GM20000 (cell line): ENCODE results near the gene PTPRN2.

ENCODE experiments used
- DNase-seq: peaks from one replicate; pipeline ENCODE4 v3.0.0; 2012; ENCODE audit warnings: low spot score
- TF ChIP-seq, protein P1 (sequence below): IDR thresholded peaks from 2 replicates; pipeline ENCODE4 v1.5.1; 2012; ENCODE audit warnings: mild to moderate bottlenecking, control low read depth; ENCODE audit errors: extremely low read depth, missing control alignments

Gene PTPRN2

DNA sequence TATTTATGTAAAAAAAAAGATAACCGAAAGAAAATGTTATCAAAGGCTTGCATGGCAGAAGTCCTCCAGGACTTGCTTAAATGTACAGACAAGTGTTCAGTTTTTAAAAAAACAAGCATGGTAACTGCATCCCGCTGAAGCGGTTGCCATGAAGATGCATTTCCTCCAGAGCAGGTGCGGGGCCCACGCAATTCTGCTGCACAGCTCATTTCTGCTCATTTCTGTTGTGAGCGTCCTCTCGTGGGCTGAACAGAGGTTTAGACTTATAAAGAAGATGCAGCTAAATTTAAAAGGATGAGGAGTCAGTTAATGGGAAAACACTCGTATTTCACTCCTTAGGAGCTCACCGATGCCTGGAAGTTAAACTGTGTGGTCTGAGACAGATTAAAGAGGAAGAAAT, 1003.2 kb downstream of the PTPRN2 start:
- TF ChIP-seq, protein P1, sequence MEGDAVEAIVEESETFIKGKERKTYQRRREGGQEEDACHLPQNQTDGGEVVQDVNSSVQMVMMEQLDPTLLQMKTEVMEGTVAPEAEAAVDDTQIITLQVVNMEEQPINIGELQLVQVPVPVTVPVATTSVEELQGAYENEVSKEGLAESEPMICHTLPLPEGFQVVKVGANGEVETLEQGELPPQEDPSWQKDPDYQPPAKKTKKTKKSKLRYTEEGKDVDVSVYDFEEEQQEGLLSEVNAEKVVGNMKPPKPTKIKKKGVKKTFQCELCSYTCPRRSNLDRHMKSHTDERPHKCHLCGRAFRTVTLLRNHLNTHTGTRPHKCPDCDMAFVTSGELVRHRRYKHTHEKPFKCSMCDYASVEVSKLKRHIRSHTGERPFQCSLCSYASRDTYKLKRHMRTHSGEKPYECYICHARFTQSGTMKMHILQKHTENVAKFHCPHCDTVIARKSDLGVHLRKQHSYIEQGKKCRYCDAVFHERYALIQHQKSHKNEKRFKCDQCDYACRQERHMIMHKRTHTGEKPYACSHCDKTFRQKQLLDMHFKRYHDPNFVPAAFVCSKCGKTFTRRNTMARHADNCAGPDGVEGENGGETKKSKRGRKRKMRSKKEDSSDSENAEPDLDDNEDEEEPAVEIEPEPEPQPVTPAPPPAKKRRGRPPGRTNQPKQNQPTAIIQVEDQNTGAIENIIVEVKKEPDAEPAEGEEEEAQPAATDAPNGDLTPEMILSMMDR, result no peak
- no peak for DNase-seq

DNA sequence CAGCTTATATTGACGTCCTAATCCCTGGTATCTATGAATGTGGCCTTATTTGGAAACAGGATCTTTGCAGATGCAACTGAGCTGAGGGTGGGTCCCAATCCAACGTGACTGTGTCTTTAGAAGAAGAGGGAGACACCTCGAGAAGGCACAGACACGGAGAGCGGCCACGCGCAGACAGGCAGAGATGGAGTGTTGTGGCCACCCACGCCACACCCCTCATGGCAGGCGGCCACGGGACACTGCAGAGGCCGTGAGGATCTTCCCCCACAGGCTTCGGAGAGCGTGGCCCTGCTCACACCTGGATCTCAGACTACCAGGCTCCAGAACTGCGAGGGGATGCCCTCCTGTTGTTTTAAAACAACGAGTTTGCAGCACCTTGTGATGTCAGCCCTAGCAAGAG, 1005.9 kb downstream of the PTPRN2 start:
- DNase-seq, result no peak
- TF ChIP-seq, protein P1, result no peak

DNA sequence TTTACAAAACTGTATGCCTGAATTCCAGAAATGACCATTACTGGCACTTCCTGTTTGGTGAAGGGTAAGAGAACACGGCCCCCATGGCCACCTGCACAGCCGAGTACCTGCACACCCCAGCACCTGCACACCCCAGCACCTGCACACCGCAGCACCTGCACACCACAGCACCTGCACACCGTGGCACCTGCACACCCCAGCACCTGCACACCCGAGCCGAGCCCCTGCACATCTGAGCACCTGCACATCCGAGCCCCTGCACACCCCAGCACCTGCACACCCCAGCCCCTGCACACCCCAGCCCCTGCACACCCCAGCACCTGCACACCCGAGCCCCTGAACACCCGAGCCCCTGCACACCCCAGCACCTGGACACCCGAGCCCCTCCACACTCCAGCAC, 1007.3 kb downstream of the PTPRN2 start:
- TF ChIP-seq, protein P1, result no peak
- DNase-seq, result no peak

DNA sequence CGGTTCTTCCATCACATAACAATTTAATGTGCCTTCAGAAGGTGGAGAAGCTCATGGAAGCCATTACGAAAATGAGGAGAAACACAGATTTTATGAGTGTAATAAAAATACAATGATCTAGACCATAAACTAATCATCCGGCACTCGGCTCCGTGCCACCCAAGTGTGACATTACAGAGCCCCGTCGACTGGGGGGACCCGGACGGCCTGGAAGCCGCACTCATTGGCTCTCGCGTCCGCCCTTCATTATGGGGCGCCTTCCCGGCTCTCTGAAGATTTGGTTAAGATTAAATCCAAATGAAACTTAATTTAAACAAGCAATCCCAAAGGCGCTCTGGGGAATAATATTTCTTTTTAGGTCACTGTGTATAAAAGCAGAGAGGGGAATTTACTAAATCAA, 1008.2 kb downstream of the PTPRN2 start:
- TF ChIP-seq, protein P1, result no peak
- no peak for DNase-seq

DNA sequence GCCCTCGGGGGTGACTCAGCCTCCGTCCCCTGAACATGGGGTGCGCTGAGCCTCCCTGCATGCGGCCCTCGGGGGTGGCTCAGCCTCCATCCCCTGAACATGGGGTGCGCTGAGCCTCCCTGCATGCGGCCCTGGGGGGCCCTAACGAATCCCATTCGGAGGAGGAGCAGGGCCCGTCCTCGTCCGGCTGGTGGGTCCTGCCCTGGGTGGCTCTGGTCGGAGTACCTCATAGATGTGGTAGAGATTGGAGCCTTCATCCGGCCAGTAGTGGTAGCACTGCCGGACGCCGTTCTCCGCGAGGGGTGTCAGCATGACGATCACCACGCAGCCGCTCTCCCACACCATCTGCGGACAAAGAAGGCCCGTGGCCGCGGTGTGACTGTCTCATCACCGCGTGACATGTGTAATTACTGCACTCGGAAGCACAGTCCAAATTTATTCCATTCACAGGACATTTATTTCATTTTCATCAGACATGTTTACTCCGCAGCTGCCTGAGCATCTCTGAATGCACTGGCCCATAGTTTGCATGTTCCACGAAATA, 1009.8 kb downstream of the PTPRN2 start:
- DNase-seq, result no peak
- TF ChIP-seq, protein P1, result no peak

DNA sequence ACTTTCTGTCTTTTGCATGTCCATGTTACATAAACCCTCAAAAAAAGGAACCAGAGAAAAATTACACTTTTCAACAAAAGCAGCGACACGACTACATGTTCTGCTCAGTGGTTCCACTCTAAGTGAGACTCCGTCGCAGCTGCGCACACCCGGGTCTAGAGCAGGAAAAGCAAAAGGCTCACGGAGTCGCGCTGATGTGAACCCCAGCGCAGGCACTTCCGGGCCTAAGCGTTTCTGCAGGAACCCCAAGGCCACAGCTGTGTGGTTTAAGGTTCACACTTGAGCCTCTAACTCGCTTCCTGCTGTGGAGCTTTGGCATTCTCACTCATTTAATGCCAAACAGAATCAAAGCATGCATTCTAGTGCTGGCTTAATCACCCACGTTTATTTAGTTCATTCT, 1010.6 kb downstream of the PTPRN2 start:
- no peak for DNase-seq
- TF ChIP-seq, protein P1, result no peak

DNA sequence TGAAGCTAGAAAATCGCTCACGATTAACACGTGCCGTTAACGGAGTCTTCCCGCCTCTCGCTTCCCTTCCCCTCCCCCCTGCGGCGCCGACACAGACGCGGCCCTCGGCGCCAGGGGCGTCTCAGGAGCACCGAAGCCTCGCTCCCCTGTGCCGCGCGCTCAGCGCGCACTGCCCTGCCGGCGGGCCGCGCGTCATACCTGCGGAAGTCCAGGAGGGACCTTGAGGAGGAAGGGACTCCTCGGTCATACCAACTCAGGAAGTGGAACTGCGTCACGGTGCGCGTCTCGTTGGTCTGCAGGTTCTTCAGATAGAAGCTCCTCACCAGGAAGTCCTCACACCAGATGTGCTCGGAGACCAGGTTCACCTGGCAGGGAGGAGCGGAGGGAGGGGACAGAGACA, 1011.2 kb downstream of the PTPRN2 start:
- peak; percentile 52 for DNase-seq
- TF ChIP-seq, protein P1, result no peak
